ENCODE data around the gene EFHC1. TPM values are rescaled to one million over a fixed set of nuclear protein-coding genes. Genes with fewer than 3 reads are reported as not detected.

Gene EFHC1
- total RNA-seq, 1 donor from 2014 or later, result 14.1 TPM

DNA sequence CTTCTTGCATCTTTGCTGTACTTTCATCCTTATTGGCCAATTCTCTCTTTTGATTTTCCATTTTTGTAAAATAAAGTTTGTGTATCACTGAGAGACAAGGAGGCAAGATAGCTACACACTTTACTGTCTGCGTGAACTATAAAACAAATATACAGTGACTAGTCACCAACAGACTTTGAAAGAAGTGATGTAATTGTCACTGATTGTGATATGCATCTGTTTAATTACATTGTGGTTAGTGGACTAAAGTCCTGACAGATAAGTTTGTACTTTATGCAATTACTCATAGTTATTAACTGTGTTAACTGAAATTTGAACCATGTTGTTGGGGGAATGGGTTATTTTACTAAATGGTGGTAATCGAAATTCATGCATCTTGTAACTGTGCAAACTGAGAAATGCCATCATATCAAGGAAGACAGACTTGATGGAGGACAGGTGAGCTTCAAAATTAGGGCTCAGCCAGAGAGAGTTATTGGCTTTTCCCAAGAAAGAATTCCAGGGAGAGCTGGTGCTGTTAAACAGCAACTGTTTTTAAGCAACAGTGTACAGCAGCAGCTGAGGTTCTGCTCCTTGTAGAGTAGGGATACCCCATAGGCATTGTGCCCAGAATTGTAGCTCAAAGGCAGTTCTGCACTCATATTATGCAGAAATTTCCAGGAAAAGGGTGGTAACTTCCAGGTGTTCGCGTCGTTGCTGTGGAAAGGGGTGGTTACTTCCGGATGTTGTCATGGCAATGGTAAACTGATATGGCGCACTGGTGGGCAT is 62.9 kb downstream of the EFHC1 start:
- Histone ChIP-seq H3K4me3 (ENCODE audit: low read length in 3 of 3) (no peak overlapping the region), H3K4me1 (ENCODE audit: control insufficient read depth in 3 of 3, insufficient read depth in 3 of 3, low read length in 3 of 3) (no peaks in the 10 kb centered on the region), H3K36me3 (ENCODE audit: control insufficient read depth in 3 of 3, insufficient read depth in 3 of 3, low read length in 3 of 3) (peaks cover 0 to 1% (median 0%) of the 10 kb centered on the region in 3 donors), H3K27me3 (ENCODE audit: control insufficient read depth in 3 of 3, insufficient read depth in 3 of 3, low read length in 3 of 3) (no peaks in the 10 kb centered on the region), H3K9me3 (ENCODE audit: control insufficient read depth in 3 of 3, low read length in 3 of 3) (no peaks in the 10 kb centered on the region), H3K27ac (ENCODE audit: low read depth, low read length) (no peak overlapping the region), H3K9ac (ENCODE audit: low read depth in 1 of 3, low read length in 3 of 3) (no peak overlapping the region)

DNA sequence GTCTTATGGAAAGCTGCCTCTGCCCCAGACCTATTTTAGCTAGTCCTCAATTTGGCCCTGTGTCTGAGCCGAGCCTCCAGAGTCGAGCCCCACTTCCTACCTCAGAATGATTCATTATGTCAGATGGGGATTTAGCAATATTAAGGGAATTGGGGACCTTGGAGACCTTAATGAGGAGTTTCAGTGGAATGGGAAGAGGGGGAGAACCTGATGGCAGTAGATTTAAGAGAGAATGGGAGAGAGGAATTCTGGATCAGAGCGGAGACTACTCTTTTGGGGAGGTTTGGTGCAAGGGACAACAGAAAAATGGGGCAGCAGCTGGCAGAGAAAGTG is 63.5 kb downstream of the EFHC1 start:
- H3K27ac ChIP-seq (ENCODE audit: low read depth, low read length), result no peak overlapping the region
- H3K9ac ChIP-seq (ENCODE audit: low read depth in 1 of 3, low read length in 3 of 3), result no peak overlapping the region
- H3K4me1 ChIP-seq (ENCODE audit: control insufficient read depth in 3 of 3, insufficient read depth in 3 of 3, low read length in 3 of 3), result no peaks in the 10 kb centered on the region
- no peaks in the 10 kb centered on the region for H3K9me3 ChIP-seq (ENCODE audit: control insufficient read depth in 3 of 3, low read length in 3 of 3)
- H3K36me3 ChIP-seq (ENCODE audit: control insufficient read depth in 3 of 3, insufficient read depth in 3 of 3, low read length in 3 of 3), result peaks cover 0 to 1% (median 0%) of the 10 kb centered on the region in 3 donors
- no peaks in the 10 kb centered on the region for H3K27me3 ChIP-seq (ENCODE audit: control insufficient read depth in 3 of 3, insufficient read depth in 3 of 3, low read length in 3 of 3)
- no peak overlapping the region for H3K4me3 ChIP-seq (ENCODE audit: low read length in 3 of 3)

DNA sequence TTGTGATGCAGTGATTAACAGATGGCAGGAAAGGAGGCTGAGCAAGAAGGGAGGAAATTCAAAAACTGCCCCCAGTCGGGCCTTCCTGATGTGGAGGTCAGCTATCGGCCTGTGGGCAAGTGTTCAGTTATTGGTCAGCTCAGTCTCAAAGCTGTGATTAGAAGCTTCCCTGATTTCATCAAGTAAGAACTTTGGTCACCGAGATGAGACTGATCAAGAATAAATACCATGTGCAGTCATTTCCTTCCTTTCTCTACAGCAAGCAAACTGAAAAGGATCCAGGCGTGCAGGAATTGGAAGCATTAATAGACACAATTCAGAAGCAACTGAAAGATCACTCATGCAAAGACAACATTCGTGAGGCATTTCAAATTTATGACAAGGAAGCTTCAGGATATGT is 69.7 kb downstream of the EFHC1 start:
- no peak overlapping the region for H3K9ac ChIP-seq (ENCODE audit: low read depth in 1 of 3, low read length in 3 of 3)
- no peak overlapping the region for H3K4me3 ChIP-seq (ENCODE audit: low read length in 3 of 3)
- no peaks in the 10 kb centered on the region for H3K36me3 ChIP-seq (ENCODE audit: control insufficient read depth in 3 of 3, insufficient read depth in 3 of 3, low read length in 3 of 3)
- H3K9me3 ChIP-seq (ENCODE audit: control insufficient read depth in 3 of 3, low read length in 3 of 3), result no peaks in the 10 kb centered on the region
- H3K4me1 ChIP-seq (ENCODE audit: control insufficient read depth in 3 of 3, insufficient read depth in 3 of 3, low read length in 3 of 3), result no peaks in the 10 kb centered on the region
- no peak overlapping the region for H3K27ac ChIP-seq (ENCODE audit: low read depth, low read length)
- H3K27me3 ChIP-seq (ENCODE audit: control insufficient read depth in 3 of 3, insufficient read depth in 3 of 3, low read length in 3 of 3), result no peaks in the 10 kb centered on the region

GRCh38 chr6:52491203-52492069 is 71.3 kb downstream of the EFHC1 start:
- H3K9me3 ChIP-seq (ENCODE audit: control insufficient read depth in 3 of 3, low read length in 3 of 3), result no peaks in the 10 kb centered on the region
- no peaks in the 10 kb centered on the region for H3K27me3 ChIP-seq (ENCODE audit: control insufficient read depth in 3 of 3, insufficient read depth in 3 of 3, low read length in 3 of 3)
- no peak overlapping the region for H3K9ac ChIP-seq (ENCODE audit: low read depth in 1 of 3, low read length in 3 of 3)
- no peaks in the 10 kb centered on the region for H3K36me3 ChIP-seq (ENCODE audit: control insufficient read depth in 3 of 3, insufficient read depth in 3 of 3, low read length in 3 of 3)
- H3K4me1 ChIP-seq (ENCODE audit: control insufficient read depth in 3 of 3, insufficient read depth in 3 of 3, low read length in 3 of 3), result no peaks in the 10 kb centered on the region
- no peak overlapping the region for H3K4me3 ChIP-seq (ENCODE audit: low read length in 3 of 3)
- peak overlapping the region; percentile 1 for H3K27ac ChIP-seq (ENCODE audit: low read depth, low read length)

DNA sequence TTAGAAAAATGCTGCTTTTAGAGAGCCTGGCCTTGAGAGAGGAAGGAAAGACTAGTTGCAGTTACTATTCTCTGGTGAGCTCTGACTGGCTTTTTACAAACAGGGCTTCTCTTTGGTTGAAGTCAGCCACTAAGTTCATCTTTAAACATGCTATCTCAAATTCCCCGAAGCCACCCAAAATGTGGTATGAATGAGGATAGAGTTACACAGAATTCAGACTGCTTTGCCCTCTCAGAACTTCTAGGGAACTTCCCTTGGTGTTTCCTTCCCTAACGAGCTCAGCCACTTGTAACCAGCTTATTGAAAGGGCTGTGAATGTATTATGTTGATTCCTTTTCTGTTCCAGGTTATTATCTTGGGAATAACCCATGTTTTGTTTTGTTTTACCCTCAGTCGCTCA is 73.5 kb downstream of the EFHC1 start:
- Histone ChIP-seq H3K9ac (ENCODE audit: low read depth in 1 of 3, low read length in 3 of 3) (no peak overlapping the region), H3K36me3 (ENCODE audit: control insufficient read depth in 3 of 3, insufficient read depth in 3 of 3, low read length in 3 of 3) (no peaks in the 10 kb centered on the region), H3K27me3 (ENCODE audit: control insufficient read depth in 3 of 3, insufficient read depth in 3 of 3, low read length in 3 of 3) (no peaks in the 10 kb centered on the region), H3K9me3 (ENCODE audit: control insufficient read depth in 3 of 3, low read length in 3 of 3) (no peaks in the 10 kb centered on the region), H3K4me3 (ENCODE audit: low read length in 3 of 3) (no peak overlapping the region), H3K4me1 (ENCODE audit: control insufficient read depth in 3 of 3, insufficient read depth in 3 of 3, low read length in 3 of 3) (peaks cover under 1 to 6% (median 2%) of the 10 kb centered on the region in 3 donors), H3K27ac (ENCODE audit: low read depth, low read length) (no peak overlapping the region)

DNA sequence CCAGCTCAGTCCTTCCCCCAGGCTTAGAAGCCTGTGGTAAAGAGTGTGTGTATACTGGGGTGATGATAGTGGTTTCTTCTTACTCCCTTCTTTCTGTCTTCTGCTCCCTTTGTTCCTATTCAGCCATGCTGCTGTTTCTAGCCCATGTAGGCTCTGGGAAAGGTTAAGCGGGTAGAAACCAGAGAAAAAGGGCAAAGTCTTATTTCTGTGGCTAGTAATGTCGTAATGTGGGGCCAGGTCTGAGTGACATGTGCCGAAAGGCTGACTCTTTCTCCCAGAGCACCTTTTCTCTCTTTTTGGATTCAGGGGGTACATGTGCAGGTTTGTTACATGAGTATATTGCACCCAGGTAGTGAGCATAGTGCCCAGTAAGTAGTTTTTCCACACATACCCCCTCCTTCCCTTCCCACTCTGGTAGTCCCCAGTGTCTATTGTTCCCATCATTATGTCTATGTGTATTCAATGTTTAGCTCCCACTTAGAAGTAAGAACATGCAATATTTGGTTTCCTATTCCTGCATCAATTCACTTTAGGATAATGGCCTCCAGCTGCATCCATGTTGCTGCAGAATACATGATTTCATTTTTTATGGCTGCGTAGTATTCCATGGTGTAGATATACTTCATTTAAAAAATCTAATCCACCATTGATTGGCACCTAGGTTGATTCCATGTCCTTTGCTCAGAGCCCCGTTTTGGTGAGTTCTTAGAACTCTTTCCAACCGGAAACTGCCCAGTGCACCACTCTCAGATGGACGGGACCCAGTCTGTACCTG is 74.3 kb downstream of the EFHC1 start:
- Histone ChIP-seq H3K27ac (ENCODE audit: low read depth, low read length) (no peak overlapping the region), H3K9ac (ENCODE audit: low read depth in 1 of 3, low read length in 3 of 3) (no peak overlapping the region), H3K4me3 (ENCODE audit: low read length in 3 of 3) (no peak overlapping the region), H3K36me3 (ENCODE audit: control insufficient read depth in 3 of 3, insufficient read depth in 3 of 3, low read length in 3 of 3) (no peaks in the 10 kb centered on the region), H3K4me1 (ENCODE audit: control insufficient read depth in 3 of 3, insufficient read depth in 3 of 3, low read length in 3 of 3) (peaks cover 6 to 14% (median 11%) of the 10 kb centered on the region in 3 donors), H3K27me3 (ENCODE audit: control insufficient read depth in 3 of 3, insufficient read depth in 3 of 3, low read length in 3 of 3) (no peaks in the 10 kb centered on the region), H3K9me3 (ENCODE audit: control insufficient read depth in 3 of 3, low read length in 3 of 3) (no peaks in the 10 kb centered on the region)

- H3K4me1 ChIP-seq (ENCODE audit: control insufficient read depth in 3 of 3, insufficient read depth in 3 of 3, low read length in 3 of 3), result peaks cover 19 to 28% (median 25%) of the 10 kb centered on the region in 3 donors
- no peaks in the 10 kb centered on the region for H3K36me3 ChIP-seq (ENCODE audit: control insufficient read depth in 3 of 3, insufficient read depth in 3 of 3, low read length in 3 of 3)
- H3K4me3 ChIP-seq (ENCODE audit: low read length in 3 of 3), result no peak overlapping the region
- no peak overlapping the region for H3K27ac ChIP-seq (ENCODE audit: low read depth, low read length)
- H3K27me3 ChIP-seq (ENCODE audit: control insufficient read depth in 3 of 3, insufficient read depth in 3 of 3, low read length in 3 of 3), result no peaks in the 10 kb centered on the region
- H3K9me3 ChIP-seq (ENCODE audit: control insufficient read depth in 3 of 3, low read length in 3 of 3), result no peaks in the 10 kb centered on the region
- no peak overlapping the region for H3K9ac ChIP-seq (ENCODE audit: low read depth in 1 of 3, low read length in 3 of 3)
These were observed 75.8 kb downstream of the EFHC1 start for GRCh38 chr6:52495922-52496321.

GRCh38 chr6:52496631-52497030 is 76.5 kb downstream of the EFHC1 start:
- no peak overlapping the region for H3K27ac ChIP-seq (ENCODE audit: low read depth, low read length)
- H3K36me3 ChIP-seq (ENCODE audit: control insufficient read depth in 3 of 3, insufficient read depth in 3 of 3, low read length in 3 of 3), result no peaks in the 10 kb centered on the region
- no peaks in the 10 kb centered on the region for H3K9me3 ChIP-seq (ENCODE audit: control insufficient read depth in 3 of 3, low read length in 3 of 3)
- no peaks in the 10 kb centered on the region for H3K27me3 ChIP-seq (ENCODE audit: control insufficient read depth in 3 of 3, insufficient read depth in 3 of 3, low read length in 3 of 3)
- H3K9ac ChIP-seq (ENCODE audit: low read depth in 1 of 3, low read length in 3 of 3), result no peak overlapping the region
- H3K4me1 ChIP-seq (ENCODE audit: control insufficient read depth in 3 of 3, insufficient read depth in 3 of 3, low read length in 3 of 3), result peaks cover 21 to 31% (median 30%) of the 10 kb centered on the region in 3 donors
- H3K4me3 ChIP-seq (ENCODE audit: low read length in 3 of 3), result no peak overlapping the region

- H3K4me3 ChIP-seq (ENCODE audit: low read length in 3 of 3), result no peak overlapping the region
- no peaks in the 10 kb centered on the region for H3K27me3 ChIP-seq (ENCODE audit: control insufficient read depth in 3 of 3, insufficient read depth in 3 of 3, low read length in 3 of 3)
- H3K9me3 ChIP-seq (ENCODE audit: control insufficient read depth in 3 of 3, low read length in 3 of 3), result no peaks in the 10 kb centered on the region
- H3K4me1 ChIP-seq (ENCODE audit: control insufficient read depth in 3 of 3, insufficient read depth in 3 of 3, low read length in 3 of 3), result peaks cover 23 to 35% (median 33%) of the 10 kb centered on the region in 3 donors
- H3K9ac ChIP-seq (ENCODE audit: low read depth in 1 of 3, low read length in 3 of 3), result no peak overlapping the region
- no peak overlapping the region for H3K27ac ChIP-seq (ENCODE audit: low read depth, low read length)
- peaks cover 4 to 6% (median 5%) of the 10 kb centered on the region in 3 donors for H3K36me3 ChIP-seq (ENCODE audit: control insufficient read depth in 3 of 3, insufficient read depth in 3 of 3, low read length in 3 of 3)
These were observed 77.7 kb downstream of the EFHC1 start for GRCh38 chr6:52497652-52498408.
